ENCODE results near the gene MAST4.

GRCh38 chr5:67043796-67044511, 447.8 kb downstream of the MAST4 start:
- TF ChIP-seq, protein P1, sequence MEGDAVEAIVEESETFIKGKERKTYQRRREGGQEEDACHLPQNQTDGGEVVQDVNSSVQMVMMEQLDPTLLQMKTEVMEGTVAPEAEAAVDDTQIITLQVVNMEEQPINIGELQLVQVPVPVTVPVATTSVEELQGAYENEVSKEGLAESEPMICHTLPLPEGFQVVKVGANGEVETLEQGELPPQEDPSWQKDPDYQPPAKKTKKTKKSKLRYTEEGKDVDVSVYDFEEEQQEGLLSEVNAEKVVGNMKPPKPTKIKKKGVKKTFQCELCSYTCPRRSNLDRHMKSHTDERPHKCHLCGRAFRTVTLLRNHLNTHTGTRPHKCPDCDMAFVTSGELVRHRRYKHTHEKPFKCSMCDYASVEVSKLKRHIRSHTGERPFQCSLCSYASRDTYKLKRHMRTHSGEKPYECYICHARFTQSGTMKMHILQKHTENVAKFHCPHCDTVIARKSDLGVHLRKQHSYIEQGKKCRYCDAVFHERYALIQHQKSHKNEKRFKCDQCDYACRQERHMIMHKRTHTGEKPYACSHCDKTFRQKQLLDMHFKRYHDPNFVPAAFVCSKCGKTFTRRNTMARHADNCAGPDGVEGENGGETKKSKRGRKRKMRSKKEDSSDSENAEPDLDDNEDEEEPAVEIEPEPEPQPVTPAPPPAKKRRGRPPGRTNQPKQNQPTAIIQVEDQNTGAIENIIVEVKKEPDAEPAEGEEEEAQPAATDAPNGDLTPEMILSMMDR (IDR thresholded peaks at IDR 0.05; ENCODE audit: insufficient read depth, low read length), result no peak
- TF ChIP-seq POLR2AphosphoS5 (IDR thresholded peaks at IDR 0.05; ENCODE audit: low read depth), result no peak
- TF ChIP-seq GABPA (IDR thresholded peaks at IDR 0.05; ENCODE audit: low read depth), result no peak
- TF ChIP-seq SPI1 (IDR thresholded peaks at IDR 0.05; ENCODE audit: borderline replicate concordance, low read depth), result no peak
